NCI-H460 (cell line): Measurements from ENCODE around the gene GRK4. TPM values are rescaled to one million over a fixed set of nuclear protein-coding genes. Genes with fewer than 3 reads are reported as not detected.

ENCODE experiments used
- DNase-seq: peaks from one replicate; pipeline ENCODE4 v3.0.0-alpha.2; 2016; ENCODE audit warnings: low read depth; ENCODE audit errors: extremely low read depth
- small RNA-seq, 2 experiments: library from RNA; depleted of rRNA; stranded (forward); fragments of <200 nt; gene quantifications; one replicate each; pipeline ENCODE3, GENCODE V24; 2014
- total RNA-seq: library from RNA; depleted of rRNA; stranded (reverse); fragments of >200 nt; shearing (Covaris generic); gene quantifications from 2 replicates; pipeline ENCODE4 v1.2.3, GENCODE V29; 2014; rRNA removed

GRK4 gene
- total RNA-seq, 1 experiment from 2014 or later: 2.4 TPM

DNA sequence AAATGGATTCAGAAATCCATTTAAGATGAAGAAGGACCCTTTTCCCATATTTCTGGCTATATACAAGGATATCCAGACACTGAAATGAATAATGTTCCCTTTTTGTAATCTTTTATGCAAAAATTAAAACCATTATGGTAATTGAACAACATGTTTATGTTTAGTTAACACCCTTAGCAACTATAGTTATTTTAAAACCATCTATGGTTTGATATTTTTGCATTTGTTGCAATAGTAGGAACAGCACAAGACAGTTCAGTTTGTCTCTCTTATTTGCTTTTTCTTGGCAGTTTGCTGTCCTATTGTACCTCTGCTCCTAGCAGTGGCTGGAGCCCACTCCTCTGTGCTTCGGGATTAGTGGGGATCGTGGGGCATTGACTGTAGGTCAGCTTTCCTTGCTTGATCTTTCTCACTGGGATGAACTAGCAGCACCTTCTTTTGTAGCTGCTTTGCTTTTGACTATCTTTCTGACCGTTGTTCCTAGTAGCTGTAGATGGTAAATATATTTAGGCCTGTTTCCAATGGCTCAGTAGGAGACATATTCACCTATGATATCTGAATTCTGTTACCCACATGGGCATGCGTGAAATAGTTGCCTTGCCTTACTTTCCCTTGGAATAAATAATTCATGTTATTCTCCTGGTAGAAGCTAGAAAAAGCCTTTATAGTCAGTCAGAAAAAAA lies 123.9 kb downstream of the GRK4 start:
- no peak for DNase-seq

Small RNAs within 50 kb of the gene (small RNA-seq; reads per million reads assigned to genes)
- gene RF02134 (0 reads per million in 2 experiments), gene RF02135 (0 reads per million in 2 experiments), gene RNU6-204P (0 to 0.12 reads per million in 2 experiments)

Other genes with a start within 250 kb of the GRK4 start
- 27.2 and 36.5 TPM in 2 replicates for gene TNIP2, start 207.2 kb upstream of the GRK4 start, total RNA-seq
- 7.5 and 8.2 TPM in 2 replicates for gene SH3BP2, start 170.5 kb upstream of the GRK4 start, total RNA-seq
- 71.6 and 81.8 TPM in 2 replicates for gene ADD1, start 119.7 kb upstream of the GRK4 start, total RNA-seq
- gene NOP14, start 165 bp upstream of the GRK4 start, total RNA-seq: 28.6 and 37.1 TPM in 2 replicates
- gene HTT-AS, start 111.0 kb downstream of the GRK4 start, total RNA-seq: not detected in 2 replicates
- 14.6 and 17.6 TPM in 2 replicates for gene HTT, start 111.1 kb downstream of the GRK4 start, total RNA-seq